ENCODE results near the gene MRPL39.
"Not testable (repeated sequence)": the region's sequence is repeated elsewhere in the genome, so short reads cannot be mapped to it uniquely, and the experiment has no call there.

MRPL39 gene

GRCh38 chr21:25607151-25608043, at the start of gene MRPL39:
Gene MRPL39, minus strand, starts transcription at chr21:25607481. Its CDS starts 6 bp downstream, at chr21:25607475.
- peak; percentile 64 for DNase-seq

GRCh38 chr21:25656412-25656811, 49.1 kb upstream of the MRPL39 start:
- DNase-seq = no peak

- no peak for DNase-seq
Measured at GRCh38 chr21:25649146-25649545, 41.9 kb upstream of the MRPL39 start.

GRCh38 chr21:25647647-25648046, 40.4 kb upstream of the MRPL39 start:
- no peak for DNase-seq

GRCh38 chr21:25646474-25646873, 39.2 kb upstream of the MRPL39 start:
- DNase-seq = no peak

- DNase-seq = no peak
Measured at GRCh38 chr21:25643486-25643885, 36.2 kb upstream of the MRPL39 start.

DNA sequence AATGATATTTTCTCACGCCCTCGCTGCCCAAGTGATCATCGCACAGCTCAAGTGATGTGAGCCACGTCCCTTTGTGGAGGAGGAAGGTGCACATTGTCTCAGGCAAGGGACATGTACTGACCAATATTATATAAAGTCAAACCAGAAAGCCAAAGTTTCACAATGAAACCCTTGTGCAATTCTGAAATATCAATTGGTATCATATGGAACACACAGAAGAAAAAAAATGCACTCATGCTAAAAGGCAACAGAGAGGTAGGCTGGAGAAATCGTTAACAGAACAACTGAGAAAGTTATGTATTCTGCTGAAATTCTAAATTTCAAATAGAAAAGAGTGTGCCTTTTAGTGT, 33.6 kb upstream of the MRPL39 start:
- no peak for DNase-seq

GRCh38 chr21:25640202-25640942, 33.1 kb upstream of the MRPL39 start:
- DNase-seq = no peak

GRCh38 chr21:25639551-25640201, 32.4 kb upstream of the MRPL39 start:
- DNase-seq = no peak

DNA sequence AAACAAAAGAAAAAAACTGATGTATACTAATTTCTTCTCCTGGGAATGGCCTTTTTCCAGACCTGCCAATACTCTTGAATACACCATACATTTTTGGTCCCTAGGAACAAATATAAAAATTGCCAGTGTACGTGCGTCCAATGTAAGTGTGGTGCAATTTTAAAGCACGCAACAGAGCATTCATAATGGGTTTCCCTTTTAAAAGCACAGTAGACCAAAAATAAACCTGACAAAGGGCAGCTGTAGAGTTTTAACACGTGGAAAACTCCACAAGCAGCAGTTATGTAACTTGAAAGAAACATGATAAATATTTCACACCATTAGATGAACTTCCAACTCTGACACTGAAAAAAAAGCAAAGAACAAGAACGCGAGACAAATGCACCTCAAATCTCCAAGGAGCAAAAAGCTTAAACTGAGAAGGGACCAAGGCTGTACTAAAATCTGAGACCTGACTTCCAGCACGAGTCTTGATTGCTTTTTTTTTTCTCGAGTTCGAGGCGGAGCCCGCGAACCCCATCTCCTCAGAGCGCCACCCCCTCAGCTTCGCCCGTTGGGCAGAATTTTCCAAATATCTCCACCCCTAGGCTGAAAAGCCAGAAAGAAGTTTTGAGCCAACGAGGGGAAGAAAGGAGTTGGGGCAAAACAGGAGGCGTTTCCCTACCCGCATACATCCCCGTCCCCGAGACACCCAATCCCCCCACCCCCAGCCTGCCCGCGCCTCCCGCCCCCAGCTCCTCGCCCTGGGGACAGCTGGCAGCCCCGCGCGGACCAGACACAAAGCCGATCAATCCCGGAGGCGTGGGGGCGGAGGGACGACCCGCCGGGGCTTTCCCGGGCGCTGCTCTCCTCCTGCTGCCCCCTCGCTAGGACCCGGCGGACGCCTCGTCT, 31.6 kb upstream of the MRPL39 start, which contains the start of gene JAM2:
JAM2 (plus strand) TSS at position 599 of the 891 bp plus-strand sequence. CDS start 564 bp downstream, outside the sequence.
- DNase-seq = no peak

DNA sequence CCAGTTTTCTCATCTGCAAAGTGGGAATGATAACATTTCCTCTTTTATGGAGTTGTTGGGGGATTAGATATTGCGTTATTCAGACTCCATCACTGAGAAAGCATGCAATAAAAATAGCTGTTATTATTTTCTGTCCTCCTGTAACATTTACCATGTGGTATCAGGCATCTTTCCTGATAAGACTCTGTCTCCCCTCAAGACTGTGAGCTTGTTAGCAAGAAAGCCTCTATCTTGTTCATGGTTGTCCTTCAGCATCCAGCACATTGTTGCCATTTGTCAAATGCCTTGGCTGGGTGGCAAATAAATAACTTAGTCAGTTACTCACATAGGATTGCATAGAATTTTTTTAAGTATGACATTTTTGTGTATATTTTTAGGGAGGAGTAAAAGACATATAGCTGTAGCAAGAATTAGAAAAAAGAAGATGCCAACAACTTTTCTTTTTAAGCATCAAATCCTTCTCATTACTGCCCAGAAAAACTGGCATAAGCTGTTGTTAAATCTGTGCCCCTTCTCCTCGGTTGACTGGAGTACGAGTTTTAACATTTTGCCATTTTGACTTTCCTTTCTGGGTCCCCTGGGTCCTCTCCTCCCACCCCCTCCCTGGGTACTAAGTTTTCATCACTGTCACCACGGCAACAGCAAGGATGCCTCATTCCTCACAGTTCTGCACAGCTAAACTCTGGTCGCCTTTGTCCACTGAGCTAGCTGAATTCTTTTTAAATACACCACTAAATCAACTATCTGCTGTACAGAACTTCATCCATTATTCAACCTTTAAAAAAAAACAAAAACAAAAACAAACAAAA, 30.8 kb upstream of the MRPL39 start:
- no peak for DNase-seq

DNA sequence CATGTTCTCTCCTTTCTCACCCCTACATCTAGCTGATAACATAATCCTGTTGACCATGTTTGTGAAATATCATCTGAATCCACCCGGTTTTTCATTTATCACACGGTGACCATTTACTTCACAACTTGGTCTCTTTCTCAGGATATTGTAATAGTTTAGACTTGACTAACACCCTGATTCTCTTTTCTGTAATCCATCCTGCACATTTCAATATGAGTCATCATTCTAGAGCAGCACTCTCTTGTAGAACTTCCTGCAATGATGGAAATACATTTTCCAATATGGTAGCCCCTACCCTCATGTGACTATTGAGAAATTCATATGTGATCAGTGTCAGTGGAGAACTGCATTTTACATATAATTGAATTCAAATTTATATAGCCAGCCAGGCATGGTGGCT, 29.4 kb upstream of the MRPL39 start:
- DNase-seq = no peak

DNA sequence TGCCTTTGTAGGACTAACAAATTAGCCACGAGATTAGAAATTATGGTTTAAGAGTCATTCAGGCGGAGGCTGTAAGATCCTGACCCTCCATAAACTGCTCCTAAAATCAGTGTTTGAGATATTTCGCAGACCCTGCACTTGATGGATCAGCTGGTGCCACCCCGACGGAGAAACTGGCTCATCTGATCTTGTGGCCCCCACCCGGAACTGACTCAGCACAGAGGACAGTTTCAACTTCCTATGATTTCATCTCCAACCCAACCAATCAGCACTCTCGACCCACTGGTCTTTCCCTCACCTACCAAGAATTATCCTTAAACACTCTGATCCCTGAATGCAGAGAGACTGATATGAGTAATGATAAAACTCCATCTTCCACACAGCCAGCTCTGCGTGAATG, 28.0 kb upstream of the MRPL39 start:
- no peak for DNase-seq

GRCh38 chr21:25632296-25632695, 25.0 kb upstream of the MRPL39 start:
- no peak for DNase-seq

DNA sequence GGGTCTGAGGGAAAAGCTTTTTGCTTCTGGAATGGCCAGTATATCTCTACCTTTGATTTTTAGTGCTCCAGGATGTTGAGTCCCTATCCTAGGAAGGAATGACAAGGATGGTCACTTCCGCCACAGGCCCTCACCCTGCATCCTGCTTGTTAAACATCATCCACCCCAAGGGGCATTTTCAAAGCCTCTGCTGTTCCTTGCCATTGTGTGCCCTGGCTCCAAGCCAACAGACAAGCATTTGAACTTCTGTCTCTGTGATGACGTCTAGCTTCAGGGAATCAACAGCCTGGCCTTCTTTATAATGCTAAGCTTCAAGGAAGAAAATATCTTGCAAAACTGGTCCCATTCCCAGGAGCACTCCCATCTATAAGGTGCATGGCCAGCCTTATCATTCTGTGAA, 19.5 kb upstream of the MRPL39 start:
- DNase-seq = no peak

DNA sequence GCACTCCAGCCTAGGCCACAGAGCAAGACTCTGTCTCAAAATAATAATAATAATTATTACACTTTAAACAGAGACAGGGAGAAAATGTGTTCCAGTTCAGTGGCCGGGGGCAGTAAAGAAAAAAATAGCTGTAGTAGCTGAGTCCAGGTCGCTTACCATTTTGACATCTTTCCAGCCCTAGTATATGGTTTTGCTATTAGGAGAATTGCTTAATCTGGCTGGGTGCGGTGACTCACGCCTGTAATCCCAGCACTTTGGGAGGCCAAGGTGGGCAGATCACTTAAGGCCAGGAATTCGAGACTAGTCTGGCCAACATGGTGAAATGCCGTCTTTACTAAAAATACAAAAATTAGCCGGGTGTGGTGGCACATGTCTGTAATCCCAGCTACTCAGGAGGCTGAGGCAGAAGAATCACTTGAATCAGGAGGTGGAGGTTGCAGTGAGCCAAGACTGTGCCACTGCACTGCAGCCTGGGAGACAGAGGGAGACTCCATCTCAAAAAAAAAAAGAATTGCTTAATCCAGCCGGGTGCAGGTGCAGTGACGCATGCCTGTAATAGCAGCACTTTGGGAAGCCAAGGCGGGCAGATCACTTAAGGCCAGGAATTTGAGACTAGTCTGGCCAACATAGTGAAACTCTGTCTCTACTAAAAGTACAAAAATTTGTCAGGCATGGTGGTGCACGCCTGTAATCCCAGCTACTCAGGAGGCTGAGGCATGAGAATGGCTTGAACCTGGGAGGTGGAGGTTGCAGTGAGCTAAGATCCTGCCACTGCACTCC, 18.7 kb upstream of the MRPL39 start:
- not testable (repeated sequence) for DNase-seq

DNA sequence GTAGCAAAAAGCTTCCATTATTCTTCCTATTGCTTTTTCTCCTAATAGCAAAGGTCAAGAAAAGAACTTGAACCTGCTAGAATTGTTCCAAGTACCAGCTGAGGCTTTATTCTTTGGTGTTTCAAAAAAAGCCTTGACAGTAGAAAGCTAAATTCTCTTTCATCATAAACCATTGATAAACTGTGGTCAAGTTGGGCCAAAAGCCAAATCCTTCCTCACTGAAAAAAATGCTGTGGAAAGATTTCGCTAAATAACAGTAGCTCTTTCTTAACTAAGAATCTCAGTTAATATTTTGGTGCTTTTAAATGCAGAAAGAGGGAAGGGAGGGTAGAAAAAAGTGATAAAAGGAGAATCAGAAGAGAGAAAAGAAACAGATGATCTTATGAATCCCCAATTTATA, 17.8 kb upstream of the MRPL39 start:
- no peak for DNase-seq

GRCh38 chr21:25624511-25624910, 17.2 kb upstream of the MRPL39 start:
- DNase-seq = no peak

DNA sequence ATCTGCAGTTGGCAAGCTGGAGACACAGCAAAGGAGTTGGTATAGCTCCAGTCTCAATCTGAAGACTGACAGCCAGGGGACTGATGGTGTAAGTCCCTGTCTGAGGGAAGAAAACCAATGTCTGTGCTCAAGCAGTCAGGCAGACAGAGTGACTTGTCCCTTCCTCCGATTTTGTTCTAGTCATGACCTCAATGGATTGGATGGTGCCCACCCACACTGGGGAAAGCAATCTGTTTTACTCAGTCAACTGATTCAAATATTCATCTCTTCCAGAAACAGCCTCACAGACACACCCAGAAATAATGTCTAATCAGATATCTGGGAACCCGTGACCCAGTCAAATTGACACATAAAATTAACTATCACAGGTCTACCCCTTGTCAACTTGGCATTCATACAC, 11.9 kb upstream of the MRPL39 start:
- no peak for DNase-seq

- no peak for DNase-seq
Measured at GRCh38 chr21:25615880-25616279, 8.6 kb upstream of the MRPL39 start.

- no peak for DNase-seq
Measured at GRCh38 chr21:25614441-25614840, 7.2 kb upstream of the MRPL39 start.

Data from kidney glomerular epithelial cell (primary cell).